Uterus (tissue), 2 donors: ENCODE measurements around the gene ADGRA3.

Experiments
- CTCF ChIP-seq, 4 experiments: fragments of 200-600 bp in 2 of 4; fragments of 450-650 bp in 2 of 4; sonication (generic) in 2 of 4; IDR thresholded peaks; one replicate each; pipeline ENCODE4 v1.5.1; 2016 to 2019; ENCODE audit warnings: antibody characterized with exemption in 4 of 4, mild to moderate bottlenecking in 2 of 4, moderate library complexity in 1 of 4
- POLR2A ChIP-seq, 2 donors: fragments of 450-650 bp; IDR thresholded peaks; one replicate each; pipeline ENCODE4 v1.6.1; 2016; ENCODE audit warnings: antibody characterized with exemption in 2 of 2, mild to moderate bottlenecking in 1 of 2, moderate library complexity in 1 of 2

DNA sequence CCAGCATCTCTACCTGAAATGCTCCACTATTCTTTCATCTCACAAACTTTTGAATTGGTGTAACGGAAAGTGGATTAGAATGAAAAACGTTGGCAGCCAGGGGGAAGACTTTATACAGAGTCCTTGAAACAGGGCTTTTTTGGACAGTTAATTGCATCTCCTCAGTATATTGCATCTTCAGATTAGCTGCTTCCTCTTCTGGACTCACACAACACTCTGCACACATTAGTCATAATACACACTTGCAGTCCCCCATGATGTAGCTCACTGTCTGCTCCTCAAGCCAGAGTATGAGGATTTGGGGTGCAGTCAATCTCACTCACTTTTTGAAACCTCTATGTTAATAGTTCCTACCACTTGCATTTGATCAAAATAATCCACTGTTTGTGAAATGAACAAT lies 101.0 kb downstream of the ADGRA3 start:
- TF ChIP-seq CTCF (IDR thresholded peaks at IDR 0.05): no peak
- TF ChIP-seq POLR2A (IDR thresholded peaks at IDR 0.05): no peak
